ENCODE data around the gene ABCG1. TPM values are rescaled to one million over a fixed set of nuclear protein-coding genes. Genes with fewer than 3 reads are reported as not detected.

The ABCG1 gene
- total and polyA plus RNA-seq, 12 donors = 5.5 to 26.2 (median 14.6) TPM

GRCh38 chr21:42238185-42238934 lies 19.4 kb downstream of the ABCG1 start:
- Histone ChIP-seq H3K27me3 (no peaks in the 10 kb centered on the region), H3K4me1 (peaks cover 22 to 60% (median 54%) of the 10 kb centered on the region in 9 donors), H3K27ac (peak overlapping the region in 3 of 10 donors; percentile 39 to 93 (median 60)), H3K36me3 (no peaks in the 10 kb centered on the region), H3K4me3 (no peak overlapping the region), H3K9me3 (no peaks in the 10 kb centered on the region)
- TF ChIP-seq, protein P1, sequence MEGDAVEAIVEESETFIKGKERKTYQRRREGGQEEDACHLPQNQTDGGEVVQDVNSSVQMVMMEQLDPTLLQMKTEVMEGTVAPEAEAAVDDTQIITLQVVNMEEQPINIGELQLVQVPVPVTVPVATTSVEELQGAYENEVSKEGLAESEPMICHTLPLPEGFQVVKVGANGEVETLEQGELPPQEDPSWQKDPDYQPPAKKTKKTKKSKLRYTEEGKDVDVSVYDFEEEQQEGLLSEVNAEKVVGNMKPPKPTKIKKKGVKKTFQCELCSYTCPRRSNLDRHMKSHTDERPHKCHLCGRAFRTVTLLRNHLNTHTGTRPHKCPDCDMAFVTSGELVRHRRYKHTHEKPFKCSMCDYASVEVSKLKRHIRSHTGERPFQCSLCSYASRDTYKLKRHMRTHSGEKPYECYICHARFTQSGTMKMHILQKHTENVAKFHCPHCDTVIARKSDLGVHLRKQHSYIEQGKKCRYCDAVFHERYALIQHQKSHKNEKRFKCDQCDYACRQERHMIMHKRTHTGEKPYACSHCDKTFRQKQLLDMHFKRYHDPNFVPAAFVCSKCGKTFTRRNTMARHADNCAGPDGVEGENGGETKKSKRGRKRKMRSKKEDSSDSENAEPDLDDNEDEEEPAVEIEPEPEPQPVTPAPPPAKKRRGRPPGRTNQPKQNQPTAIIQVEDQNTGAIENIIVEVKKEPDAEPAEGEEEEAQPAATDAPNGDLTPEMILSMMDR (IDR thresholded peaks at IDR 0.05) = no peak
- ATAC-seq = no peak
- 61 to 66% methylated on average over 12 of the region's 12 CpGs for WGBS, 2 donors
- intact Hi-C loops (cut with DNase I) = loop anchor here in 1 of 10 donors (5.0 kb wide), 1 partner anchor 71 kb away; no protein-coding TSS in a partner anchor
- DNase-seq = no peak

GRCh38 chr21:42239556-42239955 lies 20.6 kb downstream of the ABCG1 start:
- Histone ChIP-seq H3K27me3 (no peaks in the 10 kb centered on the region), H3K9me3 (no peaks in the 10 kb centered on the region), H3K4me1 (peaks cover 17 to 49% (median 47%) of the 10 kb centered on the region in 9 donors), H3K36me3 (no peaks in the 10 kb centered on the region), H3K4me3 (no peak overlapping the region), H3K27ac (no peak overlapping the region)
- TF ChIP-seq, protein P1 (IDR thresholded peaks at IDR 0.05) = no peak
- DNase-seq (no peak), ATAC-seq (no peak)
- WGBS, 2 donors = 96 to 97% methylated on average over 8 of the region's 8 CpGs
- intact Hi-C loops (cut with DNase I) = loop anchor here in 1 of 10 donors (5.0 kb wide), 1 partner anchor 72 kb away; no protein-coding TSS in a partner anchor

GRCh38 chr21:42239973-42240372 lies 21.0 kb downstream of the ABCG1 start:
- Histone ChIP-seq H3K27ac (no peak overlapping the region), H3K9me3 (no peaks in the 10 kb centered on the region), H3K4me1 (peaks cover 15 to 51% (median 48%) of the 10 kb centered on the region in 9 donors), H3K4me3 (no peak overlapping the region), H3K36me3 (no peaks in the 10 kb centered on the region), H3K27me3 (no peaks in the 10 kb centered on the region)
- intact Hi-C loops (cut with DNase I) = loop anchor here in 1 of 10 donors (5.0 kb wide), 1 partner anchor 73 kb away; no protein-coding TSS in a partner anchor
- DNase-seq = no peak
- no peak for ATAC-seq
- TF ChIP-seq, protein P1 (IDR thresholded peaks at IDR 0.05) = no peak
- 91 to 93% methylated on average over 8 of the region's 8 CpGs for WGBS, 2 donors

GRCh38 chr21:42242611-42243010 lies 23.7 kb downstream of the ABCG1 start:
- H3K27ac ChIP-seq = no peak overlapping the region
- ATAC-seq = no peak
- no peaks in the 10 kb centered on the region for H3K9me3 ChIP-seq
- H3K36me3 ChIP-seq = no peaks in the 10 kb centered on the region
- no peak for DNase-seq
- 87 to 93% methylated on average over 9 of the region's 9 CpGs for WGBS, 2 donors
- intact Hi-C loops (cut with DNase I) = no loop called here
- peaks cover 6 to 36% (median 33%) of the 10 kb centered on the region in 9 donors for H3K4me1 ChIP-seq
- TF ChIP-seq, protein P1 (IDR thresholded peaks at IDR 0.05) = no peak
- H3K27me3 ChIP-seq = no peaks in the 10 kb centered on the region
- H3K4me3 ChIP-seq = no peak overlapping the region

All from heart right ventricle (tissue), 16 donors.